Left colon (tissue), 2 donors: ENCODE measurements around the gene AKIRIN2. TPM values are rescaled to one million over a fixed set of nuclear protein-coding genes. Genes with fewer than 3 reads are reported as not detected.

Experiments
- ATAC-seq: fragments of 200-7000 bp; cut with Tn5 transposase; one replicate; pipeline ENCODE4 v1.9.1; 2020; ENCODE audit warnings: mild to moderate bottlenecking, moderate library complexity
- DNase-seq, 2 donors: peaks; one replicate each; pipeline ENCODE4 v3.0.0-alpha.2; 2020
- intact Hi-C, 2 donors: fragments of 100-400 bp; cut with DNase I in 1 of 2; cut with micrococcal nuclease in 1 of 2; formaldehyde crosslinking; loops; one replicate each; pipeline versions ENCODE4 v1.11.2 to v1.14.0; 2022; cut with DNase I, micrococcal nuclease
- long read RNA-seq: library from polyadenylated mRNA; unstranded; transcript quantifications from one replicate; pipeline ENCODE4 v2.0.0, GENCODE V29; 2021
- total RNA-seq, 2 donors: library from RNA; stranded (reverse); fragmentation: NEBNext Ultra II Directional; extraction: Animal tissue kit (Norgen Biotek cat#: 25700); gene quantifications; one replicate each; pipeline ENCODE4 v1.2.1, GENCODE V29; 2021
- donor health status: DM: no; HTN: no; CAD: no.
- donor health status: DM: yes; HTN: yes; CAD: no.

AKIRIN2 gene
- 10 to 100 TPM; 30.4 to 40.9 TPM for total RNA-seq
- long read RNA-seq, transcript AKIRIN2-201 (5 exons, 1,662 nt), result major isoform, 35 of 40 reads
- long read RNA-seq, partial matches to known transcripts, result 1 of 40 reads
- long read RNA-seq, other reads (novel, unspliced or antisense), result 4 of 40 reads

GRCh38 chr6:87701676-87702588 lies at the start of gene AKIRIN2:
TSS of gene AKIRIN2 (minus strand) at chr6:87702233. CDS start at chr6:87701684, 549 bp downstream.
- peak; percentile 97 for DNase-seq
- peak; percentile 88 for ATAC-seq
- intact Hi-C loops, result no loop called here

GRCh38 chr6:87747646-87748045 lies 45.6 kb upstream of the AKIRIN2 start:
- DNase-seq, result no peak
- ATAC-seq, result no peak
- intact Hi-C loops, result no loop called here

GRCh38 chr6:87745966-87746721 lies 44.1 kb upstream of the AKIRIN2 start:
- intact Hi-C loops, result no loop called here
- ATAC-seq, result no peak
- no peak for DNase-seq

- DNase-seq, result no peak
- intact Hi-C loops, result no loop called here
- no peak for ATAC-seq
Measured at GRCh38 chr6:87743454-87743853, 41.4 kb upstream of the AKIRIN2 start.

- intact Hi-C loops, result no loop called here
- no peak for DNase-seq
- ATAC-seq, result no peak
Measured at GRCh38 chr6:87742106-87742505, 40.1 kb upstream of the AKIRIN2 start.

- ATAC-seq (peak; percentile 69), DNase-seq (no peak)
- intact Hi-C loops, result no loop called here
Measured at GRCh38 chr6:87741001-87741650, 39.1 kb upstream of the AKIRIN2 start.

- no peak for DNase-seq
- no peak for ATAC-seq
- intact Hi-C loops, result no loop called here
Measured at GRCh38 chr6:87738744-87739143, 36.7 kb upstream of the AKIRIN2 start.

GRCh38 chr6:87738000-87738399 lies 36.0 kb upstream of the AKIRIN2 start:
- intact Hi-C loops, result no loop called here
- no peak for DNase-seq
- ATAC-seq, result peak; percentile 52

- DNase-seq (no peak), ATAC-seq (no peak)
- intact Hi-C loops, result no loop called here
Measured at GRCh38 chr6:87736809-87737540, 34.9 kb upstream of the AKIRIN2 start.

GRCh38 chr6:87731818-87732661 lies 30.0 kb upstream of the AKIRIN2 start:
- intact Hi-C loops, result no loop called here
- peak; percentile 89 for ATAC-seq
- peak; percentile 92 to 94 for DNase-seq

GRCh38 chr6:87731080-87731479 lies 29.0 kb upstream of the AKIRIN2 start:
- ATAC-seq, result no peak
- DNase-seq, result no peak
- intact Hi-C loops, result no loop called here

GRCh38 chr6:87729965-87730719 lies 28.1 kb upstream of the AKIRIN2 start:
- ATAC-seq (peak; percentile 24), DNase-seq (peak; percentile 47 to 56)
- intact Hi-C loops, result no loop called here

GRCh38 chr6:87728706-87729105 lies 26.7 kb upstream of the AKIRIN2 start:
- no peak for DNase-seq
- intact Hi-C loops, result no loop called here
- no peak for ATAC-seq

- ATAC-seq (no peak), DNase-seq (no peak)
- intact Hi-C loops, result no loop called here
Measured at GRCh38 chr6:87724983-87725811, 23.2 kb upstream of the AKIRIN2 start.

- intact Hi-C loops, result no loop called here
Measured at GRCh38 chr6:87723170-87724078, 21.4 kb upstream of the AKIRIN2 start.

More at GRCh38 chr6:87723170-87724078, 21.4 kb upstream of the AKIRIN2 start:
- DNase-seq (peak in 1 of 2 donors; percentile 58), ATAC-seq (peak; percentile 52)
